ENCODE data around the gene IFT122.
"Not testable (repeated sequence)": the region's sequence is repeated elsewhere in the genome, so short reads cannot be mapped to it uniquely, and the experiment has no call there.

DNA sequence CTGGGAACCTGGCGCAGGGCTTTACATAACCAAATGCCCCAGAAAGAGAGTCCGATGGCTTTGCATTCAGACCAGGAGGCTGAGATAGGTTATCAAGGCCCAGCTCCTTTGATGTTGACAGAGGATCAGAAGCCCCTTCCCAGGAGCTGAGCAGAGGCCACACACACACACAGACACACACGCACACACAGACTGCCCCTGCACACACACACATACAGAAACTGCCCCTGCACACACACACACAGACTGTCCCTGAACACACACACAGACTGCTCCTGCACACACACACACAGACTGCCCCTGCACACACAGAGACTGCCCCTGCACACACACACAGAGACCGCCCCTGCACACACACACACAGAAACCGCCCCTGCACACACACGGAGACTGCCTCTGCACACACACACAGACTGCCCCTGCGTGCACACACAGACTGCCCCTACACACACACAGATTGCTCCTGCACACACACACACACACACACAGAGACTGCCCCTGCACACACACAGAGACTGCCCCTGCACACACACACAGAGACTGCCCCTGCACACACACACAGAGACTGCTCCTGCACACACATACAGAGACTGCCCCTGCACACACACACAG, 75.9 kb downstream of the IFT122 start:
- TF ChIP-seq, protein P1, sequence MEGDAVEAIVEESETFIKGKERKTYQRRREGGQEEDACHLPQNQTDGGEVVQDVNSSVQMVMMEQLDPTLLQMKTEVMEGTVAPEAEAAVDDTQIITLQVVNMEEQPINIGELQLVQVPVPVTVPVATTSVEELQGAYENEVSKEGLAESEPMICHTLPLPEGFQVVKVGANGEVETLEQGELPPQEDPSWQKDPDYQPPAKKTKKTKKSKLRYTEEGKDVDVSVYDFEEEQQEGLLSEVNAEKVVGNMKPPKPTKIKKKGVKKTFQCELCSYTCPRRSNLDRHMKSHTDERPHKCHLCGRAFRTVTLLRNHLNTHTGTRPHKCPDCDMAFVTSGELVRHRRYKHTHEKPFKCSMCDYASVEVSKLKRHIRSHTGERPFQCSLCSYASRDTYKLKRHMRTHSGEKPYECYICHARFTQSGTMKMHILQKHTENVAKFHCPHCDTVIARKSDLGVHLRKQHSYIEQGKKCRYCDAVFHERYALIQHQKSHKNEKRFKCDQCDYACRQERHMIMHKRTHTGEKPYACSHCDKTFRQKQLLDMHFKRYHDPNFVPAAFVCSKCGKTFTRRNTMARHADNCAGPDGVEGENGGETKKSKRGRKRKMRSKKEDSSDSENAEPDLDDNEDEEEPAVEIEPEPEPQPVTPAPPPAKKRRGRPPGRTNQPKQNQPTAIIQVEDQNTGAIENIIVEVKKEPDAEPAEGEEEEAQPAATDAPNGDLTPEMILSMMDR (IDR thresholded peaks at IDR 0.05; ENCODE audit: insufficient read depth, low read length), result not testable (repeated sequence)
- not testable (repeated sequence) for TF ChIP-seq REST (IDR thresholded peaks at IDR 0.05; ENCODE audit: insufficient replicate concordance, low read depth); GABPA (IDR thresholded peaks at IDR 0.05; ENCODE audit: low read depth)
